RCC 7860 (cell line): ENCODE results near the gene LZIC.

Experiments
- DNase-seq: peaks from one replicate; pipeline ENCODE4 v3.0.0-alpha.2; 2015; ENCODE audit warnings: low spot score
- FAIRE-seq: peaks from 2 replicates; lab custom pipeline; 2012; peaks lifted over from hg19 to GRCh38; lab: Jason Lieb, UNC

Gene LZIC

GRCh38 chr1:9910423-9911178 lies 32.6 kb downstream of the LZIC start:
- FAIRE-seq (peak; percentile 87), DNase-seq (peak; percentile 97)

GRCh38 chr1:9910076-9910422 lies 33.1 kb downstream of the LZIC start, which contains the start of gene CTNNBIP1:
Gene CTNNBIP1, minus strand, starts transcription at chr1:9910269. Its CDS starts 38,205 bp downstream, at chr1:9872064.
- DNase-seq = no peak
- no peak for FAIRE-seq

- no peak for FAIRE-seq
- DNase-seq = no peak
Measured at GRCh38 chr1:9909234-9910046, 33.8 kb downstream of the LZIC start.

GRCh38 chr1:9908871-9909233 lies 34.3 kb downstream of the LZIC start:
- DNase-seq (no peak), FAIRE-seq (no peak)

GRCh38 chr1:9907441-9907840 lies 35.8 kb downstream of the LZIC start:
- FAIRE-seq = no peak

GRCh38 chr1:9906466-9906865 lies 36.7 kb downstream of the LZIC start:
- DNase-seq = no peak
- no peak for FAIRE-seq

More at GRCh38 chr1:9907441-9907840, 35.8 kb downstream of the LZIC start:
- DNase-seq = no peak

GRCh38 chr1:9905010-9905409 lies 38.2 kb downstream of the LZIC start:
- peak; percentile 65 for FAIRE-seq

GRCh38 chr1:9904596-9904995 lies 38.6 kb downstream of the LZIC start:
- FAIRE-seq (no peak), DNase-seq (peak; percentile 6)

More at GRCh38 chr1:9905010-9905409, 38.2 kb downstream of the LZIC start:
- peak; percentile 7 for DNase-seq

- no peak for FAIRE-seq
- DNase-seq = no peak
Measured at GRCh38 chr1:9903801-9904527, 39.2 kb downstream of the LZIC start.

- DNase-seq = no peak
- no peak for FAIRE-seq
Measured at GRCh38 chr1:9902060-9902452, 41.1 kb downstream of the LZIC start.

GRCh38 chr1:9901148-9902059 lies 41.8 kb downstream of the LZIC start:
- FAIRE-seq (no peak), DNase-seq (no peak)

- DNase-seq (no peak), FAIRE-seq (no peak)
Measured at GRCh38 chr1:9900142-9901043, 42.8 kb downstream of the LZIC start.

- FAIRE-seq (peak; percentile 52), DNase-seq (peak; percentile 29)
Measured at GRCh38 chr1:9894115-9894514, 49.1 kb downstream of the LZIC start.

- FAIRE-seq = peak; percentile 96
- peak; percentile 92 for DNase-seq
Measured at GRCh38 chr1:9892563-9893528, 50.3 kb downstream of the LZIC start.

GRCh38 chr1:9891207-9891606 lies 52.0 kb downstream of the LZIC start:
- FAIRE-seq (no peak), DNase-seq (no peak)

GRCh38 chr1:9890224-9890731 lies 52.9 kb downstream of the LZIC start:
- DNase-seq (peak; percentile 91), FAIRE-seq (peak; percentile 90)

GRCh38 chr1:9889411-9889810 lies 53.8 kb downstream of the LZIC start:
- DNase-seq (no peak), FAIRE-seq (no peak)

- DNase-seq = no peak
Measured at GRCh38 chr1:9888886-9889285, 54.3 kb downstream of the LZIC start.

More at GRCh38 chr1:9888886-9889285, 54.3 kb downstream of the LZIC start:
- no peak for FAIRE-seq
